MG63 (cell line): ENCODE measurements around the gene USP13. TPM values are rescaled to one million over a fixed set of nuclear protein-coding genes. Genes with fewer than 3 reads are reported as not detected.

Experiments
- DNase-seq: peaks from one replicate; pipeline ENCODE4 v3.0.0-alpha.2; 2020
- H3K27me3 ChIP-seq: fragments of 250-450 bp; sonication (Bioruptor Pico); 2 replicates; pipeline ENCODE4 v1.5.1; 2020; ENCODE audit warnings: mild to moderate bottlenecking, moderate library complexity
- H3K36me3 ChIP-seq: fragments of 250-450 bp; sonication (Bioruptor Pico); 2 replicates; pipeline ENCODE4 v1.5.1; 2020; ENCODE audit warnings: mild to moderate bottlenecking, moderate library complexity
- H3K4me3 ChIP-seq: fragments of 250-450 bp; sonication (Bioruptor Pico); 2 replicates; pipeline ENCODE4 v1.5.1; 2020; ENCODE audit warnings: mild to moderate bottlenecking, moderate library complexity
- H3K9me3 ChIP-seq: fragments of 250-450 bp; sonication (Bioruptor Pico); 2 replicates; pipeline ENCODE4 v1.5.1; 2020; ENCODE audit warnings: mild to moderate bottlenecking, moderate library complexity
- total RNA-seq: library from RNA; depleted of rRNA; stranded (reverse); fragments of >200 nt; shearing (Covaris generic); gene quantifications from 2 replicates; pipeline ENCODE4 v1.2.3, GENCODE V29; 2014; ENCODE audit warnings: low replicate concordance

The USP13 gene
- total RNA-seq, 1 experiment from 2014 or later, result 21.0 TPM

- no peak for DNase-seq
- Histone ChIP-seq H3K27me3 (no peaks in the 10 kb centered on the region), H3K9me3 (no peaks in the 10 kb centered on the region), H3K4me3 (no peak overlapping the region), H3K36me3 (no peaks in the 10 kb centered on the region)
Observed at GRCh38 chr3:179788996-179789395, 136.2 kb downstream of the USP13 start.

- H3K4me3 ChIP-seq, result no peak overlapping the region
- no peak for DNase-seq
- no peaks in the 10 kb centered on the region for H3K27me3 ChIP-seq
- H3K36me3 ChIP-seq, result no peaks in the 10 kb centered on the region
- no peaks in the 10 kb centered on the region for H3K9me3 ChIP-seq
Observed at GRCh38 chr3:179791793-179792192, 139.0 kb downstream of the USP13 start.

- Histone ChIP-seq H3K9me3 (no peaks in the 10 kb centered on the region), H3K36me3 (no peaks in the 10 kb centered on the region), H3K27me3 (no peaks in the 10 kb centered on the region), H3K4me3 (no peak overlapping the region)
- DNase-seq, result no peak
Observed at GRCh38 chr3:179794355-179794754, 141.5 kb downstream of the USP13 start.

GRCh38 chr3:179796421-179796820, 143.6 kb downstream of the USP13 start:
- H3K9me3 ChIP-seq, result no peaks in the 10 kb centered on the region
- DNase-seq, result no peak
- no peaks in the 10 kb centered on the region for H3K27me3 ChIP-seq
- no peak overlapping the region for H3K4me3 ChIP-seq
- no peaks in the 10 kb centered on the region for H3K36me3 ChIP-seq

- no peak for DNase-seq
- H3K9me3 ChIP-seq, result no peaks in the 10 kb centered on the region
- H3K27me3 ChIP-seq, result no peaks in the 10 kb centered on the region
- H3K36me3 ChIP-seq, result no peaks in the 10 kb centered on the region
- H3K4me3 ChIP-seq, result no peak overlapping the region
Observed at GRCh38 chr3:179797192-179797591, 144.4 kb downstream of the USP13 start.

GRCh38 chr3:179801263-179801662, 148.4 kb downstream of the USP13 start:
- H3K27me3 ChIP-seq, result 0 out of 2 replicates have a peak, but pooled peaks cover 2% of the 10 kb centered on the region
- H3K4me3 ChIP-seq, result no peak overlapping the region
- no peak for DNase-seq
- no peaks in the 10 kb centered on the region for H3K9me3 ChIP-seq
- H3K36me3 ChIP-seq, result no peaks in the 10 kb centered on the region

- no peaks in the 10 kb centered on the region for H3K9me3 ChIP-seq
Observed at GRCh38 chr3:179801856-179802255, 149.0 kb downstream of the USP13 start.

GRCh38 chr3:179806177-179806576, 153.3 kb downstream of the USP13 start:
- no peaks in the 10 kb centered on the region for H3K36me3 ChIP-seq
- DNase-seq, result no peak
- no peaks in the 10 kb centered on the region for H3K9me3 ChIP-seq
- no peak overlapping the region for H3K4me3 ChIP-seq
- H3K27me3 ChIP-seq, result 0 out of 2 replicates have a peak, but pooled peaks cover 2% of the 10 kb centered on the region

More at GRCh38 chr3:179801856-179802255, 149.0 kb downstream of the USP13 start:
- DNase-seq, result no peak
- no peak overlapping the region for H3K4me3 ChIP-seq
- H3K27me3 ChIP-seq, result 0 out of 2 replicates have a peak, but pooled peaks cover 2% of the 10 kb centered on the region
- no peaks in the 10 kb centered on the region for H3K36me3 ChIP-seq

- H3K4me3 ChIP-seq, result no peak overlapping the region
- H3K9me3 ChIP-seq, result no peaks in the 10 kb centered on the region
- 0 out of 2 replicates have a peak, but pooled peaks cover 2% of the 10 kb centered on the region for H3K27me3 ChIP-seq
- H3K36me3 ChIP-seq, result no peaks in the 10 kb centered on the region
- DNase-seq, result no peak
Observed at GRCh38 chr3:179807588-179807987, 154.7 kb downstream of the USP13 start.

GRCh38 chr3:179809639-179810038, 156.8 kb downstream of the USP13 start:
- no peaks in the 10 kb centered on the region for H3K9me3 ChIP-seq
- no peak overlapping the region for H3K4me3 ChIP-seq
- no peaks in the 10 kb centered on the region for H3K36me3 ChIP-seq
- no peak for DNase-seq
- no peaks in the 10 kb centered on the region for H3K27me3 ChIP-seq

GRCh38 chr3:179811321-179812095, 158.7 kb downstream of the USP13 start:
- no peaks in the 10 kb centered on the region for H3K36me3 ChIP-seq
- peak; percentile 35 for DNase-seq
- H3K27me3 ChIP-seq, result no peaks in the 10 kb centered on the region
- no peak overlapping the region for H3K4me3 ChIP-seq
- H3K9me3 ChIP-seq, result no peaks in the 10 kb centered on the region

- Histone ChIP-seq H3K9me3 (no peaks in the 10 kb centered on the region), H3K27me3 (no peaks in the 10 kb centered on the region), H3K36me3 (no peaks in the 10 kb centered on the region), H3K4me3 (no peak overlapping the region)
- DNase-seq, result no peak
Observed at GRCh38 chr3:179812096-179812382, 159.2 kb downstream of the USP13 start.

GRCh38 chr3:179819379-179819778, 166.5 kb downstream of the USP13 start:
- Histone ChIP-seq H3K36me3 (no peaks in the 10 kb centered on the region), H3K9me3 (no peaks in the 10 kb centered on the region), H3K4me3 (no peak overlapping the region), H3K27me3 (no peaks in the 10 kb centered on the region)
- peak; percentile 12 for DNase-seq

- Histone ChIP-seq H3K36me3 (no peaks in the 10 kb centered on the region), H3K4me3 (no peak overlapping the region), H3K27me3 (no peaks in the 10 kb centered on the region; the same call in 1 of the 2 replicates), H3K9me3 (no peaks in the 10 kb centered on the region)
- no peak for DNase-seq
Observed at GRCh38 chr3:179822296-179822695, 169.5 kb downstream of the USP13 start.

GRCh38 chr3:179825527-179826246, 172.8 kb downstream of the USP13 start:
- no peak overlapping the region for H3K4me3 ChIP-seq

GRCh38 chr3:179826247-179826637, 173.4 kb downstream of the USP13 start:
- Histone ChIP-seq H3K36me3 (no peaks in the 10 kb centered on the region), H3K27me3 (no peaks in the 10 kb centered on the region; the same call in 1 of the 2 replicates), H3K4me3 (no peak overlapping the region), H3K9me3 (no peaks in the 10 kb centered on the region)
- DNase-seq, result no peak

More at GRCh38 chr3:179825527-179826246, 172.8 kb downstream of the USP13 start:
- no peak for DNase-seq
- no peaks in the 10 kb centered on the region; the same call in 1 of the 2 replicates for H3K27me3 ChIP-seq
- no peaks in the 10 kb centered on the region for H3K36me3 ChIP-seq
- H3K9me3 ChIP-seq, result no peaks in the 10 kb centered on the region

GRCh38 chr3:179828738-179829137, 175.9 kb downstream of the USP13 start:
- H3K27me3 ChIP-seq, result no peaks in the 10 kb centered on the region; the same call in 1 of the 2 replicates

GRCh38 chr3:179829401-179829800, 176.6 kb downstream of the USP13 start:
- Histone ChIP-seq H3K4me3 (no peak overlapping the region), H3K36me3 (no peaks in the 10 kb centered on the region), H3K27me3 (no peaks in the 10 kb centered on the region; the same call in 1 of the 2 replicates), H3K9me3 (no peaks in the 10 kb centered on the region)
- DNase-seq, result no peak

More at GRCh38 chr3:179828738-179829137, 175.9 kb downstream of the USP13 start:
- Histone ChIP-seq H3K9me3 (no peaks in the 10 kb centered on the region), H3K4me3 (no peak overlapping the region), H3K36me3 (no peaks in the 10 kb centered on the region)
- no peak for DNase-seq
